Regular cardiac myocyte (primary cell): ENCODE results near the gene FASTKD1. TPM values are rescaled to one million over a fixed set of nuclear protein-coding genes. Genes with fewer than 3 reads are reported as not detected.

Experiments used
- total RNA-seq: library from RNA; depleted of rRNA; stranded (reverse); fragments of >200 nt; gene quantifications from 2 replicates; pipeline ENCODE4 v1.2.3, GENCODE V29; 2014

The FASTKD1 gene
- total RNA-seq, result 19.0 and 21.4 TPM in 2 replicates

GRCh38 chr2:169573160-169573973 is at the start of gene FASTKD1:
FASTKD1 (minus strand) TSS chr2:169573865; CDS start chr2:169572029, 1,836 bp downstream.

GRCh38 chr2:169584005-169584877 is 10.6 kb upstream of the FASTKD1 start, which contains the start of gene PPIG:
PPIG (plus strand) TSS chr2:169584351; CDS start chr2:169604042, 19,691 bp downstream.

GRCh38 chr2:169509298-169509885 is 64.3 kb downstream of the FASTKD1 start, which contains the start of gene KLHL41:
KLHL41 (plus strand) TSS chr2:169509702; CDS start chr2:169509779, 77 bp downstream.

Other genes with a start within 250 kb of the FASTKD1 start
- under 0.01 TPM in 1 of 2 replicates, not detected in the other for gene LRP2, start 211.3 kb downstream of the FASTKD1 start, total RNA-seq
- gene BBS5, start 94.4 kb downstream of the FASTKD1 start, total RNA-seq, result 2.9 and 5.4 TPM in 2 replicates
- 0.38 and 0.85 TPM in 2 replicates for gene KLHL41, start 64.2 kb downstream of the FASTKD1 start, total RNA-seq
- gene PPIG, start 10.5 kb upstream of the FASTKD1 start, total RNA-seq, result 21.5 and 35.0 TPM in 2 replicates
- under 0.01 TPM in 1 of 2 replicates, not detected in the other for gene CFAP210, start 120.5 kb upstream of the FASTKD1 start, total RNA-seq
- 1.3 and 2.8 TPM in 2 replicates for gene PHOSPHO2, start 120.6 kb upstream of the FASTKD1 start, total RNA-seq
- 4.5 and 6.1 TPM in 2 replicates for gene KLHL23, start 160.0 kb upstream of the FASTKD1 start, total RNA-seq
- 106 and 172 TPM in 2 replicates for gene SSB, start 225.0 kb upstream of the FASTKD1 start, total RNA-seq